Measurements from ENCODE around the gene MTHFSD. TPM values are rescaled to one million over a fixed set of nuclear protein-coding genes. Genes with fewer than 3 reads are reported as not detected.
A peak's percentile ranks its signal among the peaks of the same experiment; 100 is the strongest.

The MTHFSD gene
- total and polyA plus RNA-seq, 7 donors: 5.5 to 18.8 (median 10.9) TPM

GRCh38 chr16:86541560-86541959, 13.5 kb downstream of the MTHFSD start:
- Histone ChIP-seq H3K27me3 (no peaks in the 10 kb centered on the region), H3K9me3 (no peaks in the 10 kb centered on the region), H3K4me1 (no peaks in the 10 kb centered on the region), H3K36me3 (peaks cover 17 to 95% (median 53%) of the 10 kb centered on the region in 4 donors), H3K4me3 (no peak overlapping the region), H3K27ac (no peak overlapping the region)
- TF ChIP-seq CTCF (IDR thresholded peaks at IDR 0.05) (no peak), EP300 (IDR thresholded peaks at IDR 0.05) (no peak), POLR2A (IDR thresholded peaks at IDR 0.05) (no peak), POLR2AphosphoS5 (IDR thresholded peaks at IDR 0.05) (no peak)
- intact Hi-C loops (cut with DNase I): no loop called here
- peak; percentile 26 for DNase-seq
- WGBS, 2 donors: 94 to 95% methylated on average over 11 of the region's 11 CpGs

GRCh38 chr16:86540894-86541293, 14.1 kb downstream of the MTHFSD start:
- Histone ChIP-seq H3K36me3 (peaks cover 17 to 95% (median 50%) of the 10 kb centered on the region in 4 donors), H3K9me3 (no peaks in the 10 kb centered on the region), H3K4me1 (no peaks in the 10 kb centered on the region), H3K4me3 (no peak overlapping the region), H3K27me3 (no peaks in the 10 kb centered on the region), H3K27ac (no peak overlapping the region)
- intact Hi-C loops (cut with DNase I): no loop called here
- DNase-seq: no peak
- 85 to 91% methylated on average over 6 of the region's 6 CpGs for WGBS, 2 donors
- TF ChIP-seq POLR2AphosphoS5 (IDR thresholded peaks at IDR 0.05): no peak
- TF ChIP-seq POLR2A (IDR thresholded peaks at IDR 0.05): no peak
- no peak for TF ChIP-seq CTCF (IDR thresholded peaks at IDR 0.05)
- TF ChIP-seq EP300 (IDR thresholded peaks at IDR 0.05): no peak

GRCh38 chr16:86538196-86538780, 16.7 kb downstream of the MTHFSD start:
- Histone ChIP-seq H3K27ac (no peak overlapping the region), H3K4me1 (no peaks in the 10 kb centered on the region), H3K4me3 (no peak overlapping the region), H3K9me3 (no peaks in the 10 kb centered on the region), H3K36me3 (peaks cover 17 to 79% (median 44%) of the 10 kb centered on the region in 4 donors), H3K27me3 (no peaks in the 10 kb centered on the region)
- WGBS, 2 donors: 94 to 96% methylated on average over 17 of the region's 17 CpGs
- TF ChIP-seq CTCF (IDR thresholded peaks at IDR 0.05) (no peak), POLR2A (IDR thresholded peaks at IDR 0.05) (no peak), POLR2AphosphoS5 (IDR thresholded peaks at IDR 0.05) (no peak), EP300 (IDR thresholded peaks at IDR 0.05) (no peak)
- DNase-seq: peak; percentile 57
- intact Hi-C loops (cut with DNase I): no loop called here

GRCh38 chr16:86537486-86537885, 17.5 kb downstream of the MTHFSD start:
- H3K36me3 ChIP-seq: peaks cover 17 to 76% (median 41%) of the 10 kb centered on the region in 4 donors
- H3K27ac ChIP-seq: no peak overlapping the region
- TF ChIP-seq EP300 (IDR thresholded peaks at IDR 0.05) (no peak), POLR2AphosphoS5 (IDR thresholded peaks at IDR 0.05) (no peak), POLR2A (IDR thresholded peaks at IDR 0.05) (no peak), CTCF (IDR thresholded peaks at IDR 0.05) (no peak)
- 97 to 98% methylated on average over 4 of the region's 4 CpGs for WGBS, 2 donors
- H3K4me1 ChIP-seq: no peaks in the 10 kb centered on the region
- H3K4me3 ChIP-seq: no peak overlapping the region
- no peaks in the 10 kb centered on the region for H3K27me3 ChIP-seq
- intact Hi-C loops (cut with DNase I): no loop called here
- no peaks in the 10 kb centered on the region for H3K9me3 ChIP-seq
- peak; percentile 6 for DNase-seq

- Histone ChIP-seq H3K36me3 (peaks cover 13 to 72% (median 37%) of the 10 kb centered on the region in 4 donors), H3K27me3 (no peaks in the 10 kb centered on the region), H3K4me3 (no peak overlapping the region), H3K4me1 (peaks cover 0 to 2% (median under 1%) of the 10 kb centered on the region in 4 donors), H3K27ac (no peak overlapping the region), H3K9me3 (no peaks in the 10 kb centered on the region)
- WGBS, 2 donors: 96 to 97% methylated on average over 17 of the region's 17 CpGs
- peak; percentile 54 for DNase-seq
- intact Hi-C loops (cut with DNase I): no loop called here
- TF ChIP-seq POLR2A (IDR thresholded peaks at IDR 0.05) (no peak), POLR2AphosphoS5 (IDR thresholded peaks at IDR 0.05) (no peak), EP300 (IDR thresholded peaks at IDR 0.05) (no peak), CTCF (IDR thresholded peaks at IDR 0.05) (no peak)
Measured at GRCh38 chr16:86536621-86537020, 18.4 kb downstream of the MTHFSD start.
